Esophagus squamous epithelium (tissue), 5 donors: ENCODE data around the gene CEBPE. TPM values are rescaled to one million over a fixed set of nuclear protein-coding genes. Genes with fewer than 3 reads are reported as not detected.

Experiments used
- DNase-seq: peaks from one replicate; lab custom pipeline; 2025; lab: John Stamatoyannopoulos, UW
- H3K27ac ChIP-seq, 4 donors: fragments of 200-600 bp; sonication (generic); one replicate each; pipeline ENCODE4 v1.5.1; 2016 to 2019; ENCODE audit warnings: mild to moderate bottlenecking in 1 of 4
- H3K27me3 ChIP-seq, 4 donors: fragments of 200-600 bp; sonication (generic); 1 replicate in 3 of 4; 2 replicates in 1 of 4; pipeline versions ENCODE4 v1.5.1 to v1.6.0; 2017 to 2021; ENCODE audit warnings: antibody characterized with exemption in 1 of 4
- H3K36me3 ChIP-seq, 3 donors: fragments of 200-600 bp; sonication (generic); one replicate each; pipeline ENCODE4 v1.5.1; 2016 to 2019
- H3K4me1 ChIP-seq, 3 donors: fragments of 200-600 bp; sonication (generic); one replicate each; pipeline ENCODE4 v1.5.1; 2017 to 2019
- H3K4me3 ChIP-seq, 4 donors: fragments of 200-600 bp; sonication (generic); 1 replicate in 3 of 4; 2 replicates in 1 of 4; pipeline ENCODE4 v1.5.1; 2016 to 2019; ENCODE audit warnings: mild to moderate bottlenecking in 2 of 4, moderate library complexity in 1 of 4
- H3K9me3 ChIP-seq, 3 donors: fragments of 200-600 bp; sonication (generic); one replicate each; pipeline ENCODE4 v1.5.1; 2016 to 2019
- POLR2A ChIP-seq, 4 donors: fragments of 450-650 bp; IDR thresholded peaks; one replicate each; pipeline ENCODE4 v1.6.1; 2017; ENCODE audit warnings: antibody characterized with exemption in 4 of 4, mild to moderate bottlenecking in 4 of 4, moderate library complexity in 3 of 4
- WGBS, 2 donors: methylation state at CpG; one replicate each; pipeline ENCODE4 v1.1.5; 2018; 5-methylcytosine and 5-hydroxymethylcytosine counted together
- intact Hi-C: fragments of 100-400 bp; cut with DNase I; formaldehyde crosslinking; loops from one replicate; pipeline ENCODE4 v1.15.0; 2022
- total RNA-seq, 4 donors: library from RNA; depleted of rRNA; stranded (reverse); fragments of >200 nt; gene quantifications; one replicate each; pipeline ENCODE4 v1.1.0, GENCODE V29; 2016
- TF ChIP-seq, protein P1 (sequence below), 6 experiments: fragments of 450-650 bp in 4 of 6; fragments of 200-600 bp in 2 of 6; sonication (generic) in 2 of 6; IDR thresholded peaks; one replicate each; pipeline ENCODE4 v1.5.1; 2016 to 2019; ENCODE audit warnings: antibody characterized with exemption in 6 of 6, mild to moderate bottlenecking in 4 of 6, moderate library complexity in 4 of 6
- donor health status: DM: yes; HTN: yes; CAD: no.

CEBPE gene
- total RNA-seq, 4 donors from 2014 or later = not detected

DNA sequence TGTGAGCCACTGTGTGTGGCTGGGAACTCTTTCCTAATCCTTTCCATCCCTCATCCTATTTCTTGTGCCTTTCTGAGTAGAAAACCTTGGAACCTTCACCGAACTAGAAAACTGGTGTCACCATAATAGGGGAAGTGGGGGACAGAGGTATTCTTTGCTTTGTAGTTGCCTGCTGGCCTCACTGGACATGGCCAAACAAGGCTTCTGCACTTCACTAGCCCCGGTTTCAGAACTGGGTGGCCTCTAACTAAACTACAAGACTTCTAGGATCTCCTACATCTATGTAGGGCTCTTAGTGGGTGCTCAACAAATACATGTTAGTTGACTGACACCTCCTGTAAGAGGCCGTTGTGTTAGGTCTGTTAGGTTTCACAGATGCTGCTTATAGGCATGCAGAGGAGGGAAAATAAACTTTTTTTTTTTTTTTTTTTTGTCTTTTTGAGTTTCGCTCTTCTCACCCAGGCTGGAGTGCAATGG is 13.7 kb downstream of the CEBPE start:
- intact Hi-C loops = no loop called here
- no peaks in the 10 kb centered on the region for H3K36me3 ChIP-seq
- TF ChIP-seq, protein P1, sequence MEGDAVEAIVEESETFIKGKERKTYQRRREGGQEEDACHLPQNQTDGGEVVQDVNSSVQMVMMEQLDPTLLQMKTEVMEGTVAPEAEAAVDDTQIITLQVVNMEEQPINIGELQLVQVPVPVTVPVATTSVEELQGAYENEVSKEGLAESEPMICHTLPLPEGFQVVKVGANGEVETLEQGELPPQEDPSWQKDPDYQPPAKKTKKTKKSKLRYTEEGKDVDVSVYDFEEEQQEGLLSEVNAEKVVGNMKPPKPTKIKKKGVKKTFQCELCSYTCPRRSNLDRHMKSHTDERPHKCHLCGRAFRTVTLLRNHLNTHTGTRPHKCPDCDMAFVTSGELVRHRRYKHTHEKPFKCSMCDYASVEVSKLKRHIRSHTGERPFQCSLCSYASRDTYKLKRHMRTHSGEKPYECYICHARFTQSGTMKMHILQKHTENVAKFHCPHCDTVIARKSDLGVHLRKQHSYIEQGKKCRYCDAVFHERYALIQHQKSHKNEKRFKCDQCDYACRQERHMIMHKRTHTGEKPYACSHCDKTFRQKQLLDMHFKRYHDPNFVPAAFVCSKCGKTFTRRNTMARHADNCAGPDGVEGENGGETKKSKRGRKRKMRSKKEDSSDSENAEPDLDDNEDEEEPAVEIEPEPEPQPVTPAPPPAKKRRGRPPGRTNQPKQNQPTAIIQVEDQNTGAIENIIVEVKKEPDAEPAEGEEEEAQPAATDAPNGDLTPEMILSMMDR (IDR thresholded peaks at IDR 0.05) = no peak
- no peak for TF ChIP-seq POLR2A (IDR thresholded peaks at IDR 0.05)
- H3K9me3 ChIP-seq = no peaks in the 10 kb centered on the region
- WGBS, 2 donors = 74 to 100% methylated on average over 1 to 3 of the region's 4 CpGs
- DNase-seq = no peak
- no peak overlapping the region for H3K27ac ChIP-seq
- H3K4me3 ChIP-seq = no peak overlapping the region
- no peaks in the 10 kb centered on the region for H3K4me1 ChIP-seq
- H3K27me3 ChIP-seq = no peaks in the 10 kb centered on the region

DNA sequence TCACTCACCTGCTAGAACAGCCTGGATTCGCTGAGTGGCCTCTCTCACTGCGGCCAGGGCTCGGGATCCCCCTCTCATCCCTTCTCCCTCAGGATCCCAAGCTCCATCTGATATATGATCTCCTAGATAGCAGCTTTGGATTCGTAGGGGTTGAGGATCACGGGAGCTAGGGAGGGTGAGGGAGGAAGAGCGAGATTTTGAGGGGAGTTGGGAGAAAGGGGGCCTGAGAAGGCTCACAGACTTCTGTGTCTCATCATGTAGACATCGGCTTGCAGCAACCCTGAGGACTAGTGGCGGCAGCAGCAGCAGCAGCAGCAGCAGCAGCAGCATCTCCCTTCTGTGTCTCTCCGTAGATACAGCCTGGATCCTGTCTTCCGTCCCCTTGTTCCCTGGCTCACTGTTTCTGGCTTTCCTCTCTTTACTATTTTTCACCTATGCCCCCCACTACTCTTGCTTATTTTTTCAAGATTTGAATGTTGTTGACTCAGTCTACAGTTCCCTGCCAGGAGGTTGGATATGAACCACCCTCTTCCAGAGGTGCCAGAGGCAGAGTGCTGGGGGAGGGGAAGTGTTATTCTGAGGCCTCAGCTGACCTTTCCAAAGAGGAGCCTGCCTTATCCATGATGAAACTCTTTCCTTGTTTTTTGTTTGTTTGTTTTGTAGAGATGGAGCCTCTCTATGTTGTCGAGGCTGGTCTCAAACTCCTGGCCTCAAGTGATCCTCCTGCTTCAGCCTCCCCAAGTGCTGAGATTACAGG is 14.3 kb downstream of the CEBPE start, which contains the start of gene CIROP:
Gene CIROP, minus strand, starts transcription at position 399 of the 757 bp plus-strand sequence. Its CDS starts 69 bp downstream, at position 330.
- no peak for TF ChIP-seq POLR2A (IDR thresholded peaks at IDR 0.05)
- TF ChIP-seq, protein P1 (IDR thresholded peaks at IDR 0.05) = no peak
- intact Hi-C loops = no loop called here
- Histone ChIP-seq H3K4me3 (no peak within 1 kb of the TSS), H3K27me3 (no peaks in the 10 kb centered on the region), H3K27ac (no peak within 1 kb of the TSS), H3K4me1 (no peaks in the 10 kb centered on the region), H3K36me3 (no peaks in the 10 kb centered on the region), H3K9me3 (no peaks in the 10 kb centered on the region)
- WGBS, 2 donors = 63 to 66% methylated on average over 9 to 11 of the region's 11 CpGs
- DNase-seq = no peak

DNA sequence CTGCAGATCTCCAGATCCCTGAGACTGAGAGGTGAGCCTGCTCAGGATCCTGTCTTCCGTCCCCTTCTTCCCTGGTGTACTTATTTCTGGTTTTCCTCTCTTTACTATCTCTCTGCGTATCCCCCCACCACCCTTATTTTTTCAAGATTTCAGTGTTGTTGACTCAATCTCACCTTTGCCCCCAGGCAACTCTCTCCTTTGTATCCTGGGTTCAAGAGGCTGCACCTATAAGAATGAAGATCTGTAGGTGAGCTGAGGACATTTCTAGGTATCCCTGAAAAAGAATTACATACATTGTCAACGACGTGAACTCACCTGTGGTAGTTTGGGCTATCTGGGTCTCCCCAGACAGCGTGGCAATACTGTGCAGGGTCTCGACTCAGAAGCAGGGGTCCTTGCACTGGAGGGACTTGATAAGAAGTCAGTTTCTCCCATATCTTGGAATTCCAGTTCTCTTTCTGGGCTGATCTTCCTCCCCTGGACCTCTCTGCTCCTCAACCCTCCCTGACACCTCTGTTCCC is 14.9 kb downstream of the CEBPE start:
- Histone ChIP-seq H3K4me3 (no peak overlapping the region), H3K27ac (no peak overlapping the region), H3K27me3 (no peaks in the 10 kb centered on the region), H3K36me3 (peaks cover 0 to 4% (median 0%) of the 10 kb centered on the region in 3 donors), H3K4me1 (no peaks in the 10 kb centered on the region), H3K9me3 (no peaks in the 10 kb centered on the region)
- DNase-seq = no peak
- TF ChIP-seq, protein P1 (IDR thresholded peaks at IDR 0.05) = no peak
- TF ChIP-seq POLR2A (IDR thresholded peaks at IDR 0.05) = no peak
- WGBS, 2 donors = 78 to 86% methylated on average over 6 of the region's 6 CpGs
- intact Hi-C loops = no loop called here

DNA sequence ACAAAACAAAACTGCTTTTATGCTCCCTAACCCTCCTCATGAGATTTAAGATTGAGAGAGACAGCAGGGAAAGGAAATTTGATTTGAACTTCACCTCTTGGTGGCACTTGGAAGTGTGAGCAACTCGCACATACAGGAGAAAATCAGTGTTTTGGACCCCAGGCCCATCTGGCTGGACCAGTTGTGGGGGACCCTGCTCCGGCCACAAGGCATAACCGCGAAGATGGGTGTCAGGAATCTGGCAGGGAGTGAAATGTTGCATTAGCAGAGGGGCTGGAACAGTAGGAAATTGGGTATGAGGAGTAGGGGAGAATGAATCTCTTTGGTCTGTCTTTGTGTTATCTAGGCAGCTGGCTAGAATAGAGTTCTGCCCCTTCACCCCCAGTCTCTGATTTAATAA is 15.5 kb downstream of the CEBPE start:
- H3K4me3 ChIP-seq = no peak overlapping the region
- no peaks in the 10 kb centered on the region for H3K9me3 ChIP-seq
- TF ChIP-seq, protein P1 (IDR thresholded peaks at IDR 0.05) = no peak
- TF ChIP-seq POLR2A (IDR thresholded peaks at IDR 0.05) = no peak
- DNase-seq = no peak
- intact Hi-C loops = no loop called here
- whole genome bisulfite sequencing, 2 donors = 81 to 92% methylated on average over 4 of the region's 4 CpGs
- no peaks in the 10 kb centered on the region for H3K27me3 ChIP-seq
- H3K27ac ChIP-seq = no peak overlapping the region
- H3K4me1 ChIP-seq = no peaks in the 10 kb centered on the region
- H3K36me3 ChIP-seq = peaks cover 0 to 10% (median 0%) of the 10 kb centered on the region in 3 donors

DNA sequence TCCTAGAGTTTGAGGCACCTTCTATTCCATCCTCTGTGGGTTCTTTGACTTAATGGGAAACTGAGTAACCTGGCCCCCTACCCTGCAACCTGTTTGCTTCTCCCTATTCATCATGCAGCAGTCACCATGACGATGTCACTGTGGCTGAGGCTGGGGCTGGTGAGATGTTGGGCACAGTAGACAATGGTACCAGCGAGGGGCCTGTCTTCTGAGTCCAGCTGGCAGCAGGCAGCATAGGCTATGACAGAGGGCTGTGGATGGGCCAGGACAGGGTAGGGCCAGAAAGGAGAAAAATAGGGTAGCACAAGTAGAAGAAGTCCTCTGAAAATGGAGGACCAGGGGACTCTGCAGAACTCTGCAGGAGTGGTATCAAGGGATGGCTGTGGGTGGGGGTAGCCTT is 16.3 kb downstream of the CEBPE start:
- H3K9me3 ChIP-seq = no peaks in the 10 kb centered on the region
- 74 to 100% methylated on average over 2 of the region's 2 CpGs for WGBS, 2 donors
- intact Hi-C loops = no loop called here
- TF ChIP-seq POLR2A (IDR thresholded peaks at IDR 0.05) = no peak
- TF ChIP-seq, protein P1 (IDR thresholded peaks at IDR 0.05) = no peak
- peaks cover 0 to 3% (median 2%) of the 10 kb centered on the region in 3 donors for H3K4me1 ChIP-seq
- DNase-seq = no peak
- H3K4me3 ChIP-seq = no peak overlapping the region
- H3K27me3 ChIP-seq = no peaks in the 10 kb centered on the region
- peaks cover 0 to 18% (median 6%) of the 10 kb centered on the region in 3 donors for H3K36me3 ChIP-seq
- no peak overlapping the region for H3K27ac ChIP-seq
